IMR-90 (cell line): Measurements from ENCODE around the gene TEX13B.

Source experiments
- MAZ ChIP-seq: IDR thresholded peaks from 2 replicates; pipeline ENCODE4 v1.6.1; 2012; ENCODE audit warnings: low read depth, mild to moderate bottlenecking, low read length, improper control_type of control experiment, moderate library complexity, borderline replicate concordance
- SMC3 ChIP-seq: fragments of 150-350 bp; IDR thresholded peaks from 2 replicates; pipeline ENCODE4 v1.6.1; 2016; ENCODE audit warnings: low read depth, mild to moderate bottlenecking, antibody characterized with exemption, low read length, moderate library complexity
- TF ChIP-seq, protein P1 (sequence below): conservative IDR thresholded peaks from 2 replicates; pipeline ENCODE4 v1.5.1; 2012; ENCODE audit warnings: mild to moderate bottlenecking, low read depth, low read length, improper control_type of control experiment

DNA sequence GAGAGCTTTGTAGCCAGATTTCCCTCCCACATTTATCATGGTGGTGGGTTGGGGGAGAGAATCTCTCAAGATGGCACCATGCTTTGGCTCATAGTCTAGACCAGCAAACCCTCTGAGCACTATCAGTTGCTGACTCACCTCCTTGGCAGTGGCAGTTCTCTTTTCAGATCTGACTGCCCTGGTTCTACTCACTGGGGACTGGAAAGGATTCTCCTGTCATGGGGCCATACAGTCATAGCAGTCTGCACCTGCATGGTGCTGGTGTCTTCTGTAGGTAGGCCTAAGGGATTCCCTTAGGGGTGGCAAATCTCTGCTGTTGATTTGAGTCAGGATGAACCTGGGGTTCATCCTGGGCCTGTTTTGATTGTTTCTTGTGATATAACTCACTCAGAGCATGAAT lies 2.6 kb downstream of the TEX13B start:
- TF ChIP-seq, protein P1, sequence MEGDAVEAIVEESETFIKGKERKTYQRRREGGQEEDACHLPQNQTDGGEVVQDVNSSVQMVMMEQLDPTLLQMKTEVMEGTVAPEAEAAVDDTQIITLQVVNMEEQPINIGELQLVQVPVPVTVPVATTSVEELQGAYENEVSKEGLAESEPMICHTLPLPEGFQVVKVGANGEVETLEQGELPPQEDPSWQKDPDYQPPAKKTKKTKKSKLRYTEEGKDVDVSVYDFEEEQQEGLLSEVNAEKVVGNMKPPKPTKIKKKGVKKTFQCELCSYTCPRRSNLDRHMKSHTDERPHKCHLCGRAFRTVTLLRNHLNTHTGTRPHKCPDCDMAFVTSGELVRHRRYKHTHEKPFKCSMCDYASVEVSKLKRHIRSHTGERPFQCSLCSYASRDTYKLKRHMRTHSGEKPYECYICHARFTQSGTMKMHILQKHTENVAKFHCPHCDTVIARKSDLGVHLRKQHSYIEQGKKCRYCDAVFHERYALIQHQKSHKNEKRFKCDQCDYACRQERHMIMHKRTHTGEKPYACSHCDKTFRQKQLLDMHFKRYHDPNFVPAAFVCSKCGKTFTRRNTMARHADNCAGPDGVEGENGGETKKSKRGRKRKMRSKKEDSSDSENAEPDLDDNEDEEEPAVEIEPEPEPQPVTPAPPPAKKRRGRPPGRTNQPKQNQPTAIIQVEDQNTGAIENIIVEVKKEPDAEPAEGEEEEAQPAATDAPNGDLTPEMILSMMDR, result no peak
- no peak for TF ChIP-seq SMC3
- no peak for TF ChIP-seq MAZ
